Measurements from ENCODE around the gene ZNRF3. TPM values are rescaled to one million over a fixed set of nuclear protein-coding genes. Genes with fewer than 3 reads are reported as not detected.

Gene ZNRF3
- total RNA-seq, 1 donor from 2014 or later = 7.9 TPM

- no peak for DNase-seq (ENCODE audit: extremely low spot score in 2 of 2)
- peaks cover 37% of the 10 kb centered on the region for H3K4me1 ChIP-seq
Measured at GRCh38 chr22:28958611-28959010, 75.2 kb downstream of the ZNRF3 start.

GRCh38 chr22:28962042-28962554, 78.7 kb downstream of the ZNRF3 start:
- no peak overlapping the region for H3K4me3 ChIP-seq
- peaks cover 13% of the 10 kb centered on the region for H3K4me1 ChIP-seq
- intact Hi-C loops (cut with DNase I) = no loop called here

More at GRCh38 chr22:28958611-28959010, 75.2 kb downstream of the ZNRF3 start:
- no peaks in the 10 kb centered on the region for H3K9me3 ChIP-seq
- TF ChIP-seq POLR2AphosphoS5 (IDR thresholded peaks at IDR 0.05; ENCODE audit: insufficient read depth in 1 of 2, low read depth in 1 of 2) (peak in 1 of 2 donors; percentile 72), POLR2A (IDR thresholded peaks at IDR 0.05) (no peak)
- H3K4me3 ChIP-seq = no peak overlapping the region
- H3K27ac ChIP-seq = no peak overlapping the region
- intact Hi-C loops (cut with DNase I) = no loop called here
- no peaks in the 10 kb centered on the region for H3K27me3 ChIP-seq
- no peaks in the 10 kb centered on the region for H3K36me3 ChIP-seq

GRCh38 chr22:28963362-28963761, 80.0 kb downstream of the ZNRF3 start:
- Histone ChIP-seq H3K27ac (no peak overlapping the region), H3K27me3 (no peaks in the 10 kb centered on the region), H3K4me3 (no peak overlapping the region), H3K9me3 (no peaks in the 10 kb centered on the region), H3K36me3 (no peaks in the 10 kb centered on the region), H3K4me1 (peaks cover 7% of the 10 kb centered on the region)
- intact Hi-C loops (cut with DNase I) = no loop called here
- no peak for DNase-seq (ENCODE audit: extremely low spot score in 2 of 2)
- TF ChIP-seq POLR2AphosphoS5 (IDR thresholded peaks at IDR 0.05; ENCODE audit: insufficient read depth in 1 of 2, low read depth in 1 of 2) (no peak), CTCF (IDR thresholded peaks at IDR 0.05) (no peak), POLR2A (IDR thresholded peaks at IDR 0.05) (no peak)

More at GRCh38 chr22:28962042-28962554, 78.7 kb downstream of the ZNRF3 start:
- no peaks in the 10 kb centered on the region for H3K27me3 ChIP-seq
- TF ChIP-seq POLR2A (IDR thresholded peaks at IDR 0.05) (no peak), POLR2AphosphoS5 (IDR thresholded peaks at IDR 0.05; ENCODE audit: insufficient read depth in 1 of 2, low read depth in 1 of 2) (no peak), CTCF (IDR thresholded peaks at IDR 0.05) (no peak)
- DNase-seq (ENCODE audit: extremely low spot score in 2 of 2) = no peak
- H3K9me3 ChIP-seq = no peaks in the 10 kb centered on the region
- no peaks in the 10 kb centered on the region for H3K36me3 ChIP-seq
- no peak overlapping the region for H3K27ac ChIP-seq

- Histone ChIP-seq H3K4me1 (no peaks in the 10 kb centered on the region), H3K27me3 (no peaks in the 10 kb centered on the region), H3K36me3 (no peaks in the 10 kb centered on the region), H3K4me3 (no peak overlapping the region), H3K27ac (no peak overlapping the region), H3K9me3 (no peaks in the 10 kb centered on the region)
- intact Hi-C loops (cut with DNase I) = no loop called here
- DNase-seq (ENCODE audit: extremely low spot score in 2 of 2) = no peak
- TF ChIP-seq POLR2AphosphoS5 (IDR thresholded peaks at IDR 0.05; ENCODE audit: insufficient read depth in 1 of 2, low read depth in 1 of 2) = no peak
- no peak for TF ChIP-seq POLR2A (IDR thresholded peaks at IDR 0.05)
- TF ChIP-seq CTCF (IDR thresholded peaks at IDR 0.05) = no peak
Measured at GRCh38 chr22:28967163-28967665, 83.8 kb downstream of the ZNRF3 start.

GRCh38 chr22:28967969-28968368, 84.6 kb downstream of the ZNRF3 start:
- TF ChIP-seq POLR2A (IDR thresholded peaks at IDR 0.05) (no peak), POLR2AphosphoS5 (IDR thresholded peaks at IDR 0.05; ENCODE audit: insufficient read depth in 1 of 2, low read depth in 1 of 2) (no peak), CTCF (IDR thresholded peaks at IDR 0.05) (no peak)
- Histone ChIP-seq H3K4me3 (no peak overlapping the region), H3K27ac (no peak overlapping the region), H3K4me1 (no peaks in the 10 kb centered on the region), H3K36me3 (no peaks in the 10 kb centered on the region), H3K9me3 (no peaks in the 10 kb centered on the region), H3K27me3 (no peaks in the 10 kb centered on the region)
- no peak for DNase-seq (ENCODE audit: extremely low spot score in 2 of 2)
- intact Hi-C loops (cut with DNase I) = no loop called here
